SK-MEL-5 (cell line): ENCODE results near the gene ALDH4A1. TPM values are rescaled to one million over a fixed set of nuclear protein-coding genes. Genes with fewer than 3 reads are reported as not detected.

ENCODE experiments used
- DNase-seq: peaks from one replicate; pipeline ENCODE4 v3.0.0-alpha.2; 2016; ENCODE audit warnings: low read depth, low spot score
- in situ Hi-C: cut with HindIII; loops from 2 replicates; pipeline ENCODE4 v1.10.0; 2016; ENCODE audit warnings: low sequenced_read_pairs, high pct_unique_total_duplicates, low pct_unique_long_range_greater_than_20kb
- total RNA-seq: library from RNA; depleted of rRNA; stranded (reverse); fragments of >200 nt; shearing (Covaris generic); gene quantifications from 2 replicates; pipeline ENCODE4 v1.2.3, GENCODE V29; 2014

The ALDH4A1 gene
- total RNA-seq, 1 experiment from 2014 or later, result 8.7 TPM

DNA sequence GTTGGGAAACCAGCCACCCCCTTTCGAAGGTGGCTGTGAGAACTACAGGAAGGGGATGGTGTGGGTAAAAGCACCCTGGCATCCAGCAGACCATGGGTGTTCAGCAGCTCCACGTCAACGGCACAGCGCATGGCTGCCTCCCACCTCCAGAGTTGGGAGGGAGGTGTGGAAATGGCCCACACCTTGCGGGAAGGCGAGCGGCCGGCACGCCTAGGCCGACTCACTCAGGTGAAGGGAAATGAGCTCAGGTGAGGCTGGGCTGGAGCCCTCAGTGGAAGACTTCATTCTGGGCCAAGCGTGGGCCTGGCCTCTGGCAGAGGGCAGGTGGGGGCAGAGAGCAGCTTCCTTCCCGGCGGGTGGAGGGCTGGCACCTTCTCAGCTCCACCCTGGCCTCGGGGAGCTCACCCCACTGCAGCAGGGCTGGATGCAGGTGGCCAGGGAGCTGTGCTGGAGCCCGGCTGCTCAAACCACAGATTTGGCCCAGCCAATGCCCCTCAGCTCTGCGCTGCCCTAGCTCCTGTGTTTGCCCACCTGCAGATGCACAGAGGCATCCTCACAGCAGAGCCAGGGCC, 24.8 kb upstream of the ALDH4A1 start:
- no peak for DNase-seq

DNA sequence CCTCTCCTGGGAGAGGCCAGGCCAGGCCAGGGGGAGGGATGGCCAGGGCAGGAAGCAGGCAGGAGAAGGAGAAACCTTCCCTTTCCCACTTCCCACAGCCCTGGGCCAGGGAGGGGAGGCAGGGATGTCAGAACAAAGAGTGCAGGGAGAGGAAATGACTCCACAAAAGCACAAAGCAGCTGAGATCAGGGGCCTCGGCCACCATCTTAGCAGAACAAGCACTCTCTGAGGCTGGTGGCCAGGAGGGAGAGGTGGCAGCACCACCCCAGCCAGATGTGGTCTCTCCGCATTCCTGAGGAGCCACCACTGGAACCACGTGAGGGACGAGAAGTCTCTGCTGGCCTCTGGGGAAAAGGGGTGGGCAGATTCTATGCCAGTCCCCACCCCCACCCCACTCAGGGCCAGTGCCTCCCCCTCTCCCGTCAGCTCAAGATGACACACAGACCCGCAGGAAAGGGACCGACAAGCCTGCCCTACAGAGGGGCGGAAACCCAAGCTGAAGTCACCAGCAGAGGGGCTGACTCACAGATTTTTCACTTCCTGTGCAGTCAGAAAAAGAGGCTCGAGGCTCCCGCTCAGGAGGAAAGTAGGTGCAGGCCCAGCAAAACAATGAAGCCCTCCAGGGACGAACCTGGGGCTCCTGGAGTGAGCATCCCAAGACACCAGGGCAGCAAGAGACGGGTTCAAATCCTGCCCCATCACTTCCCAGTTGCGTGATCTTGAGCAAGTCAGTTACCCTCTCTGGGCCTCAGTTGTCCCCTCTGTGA, 24.1 kb upstream of the ALDH4A1 start:
- peak; percentile 66 for DNase-seq
- in situ Hi-C loops, result no loop called here

More for the DNA sequence above, 24.8 kb upstream of the ALDH4A1 start:
- in situ Hi-C loops, result no loop called here

DNA sequence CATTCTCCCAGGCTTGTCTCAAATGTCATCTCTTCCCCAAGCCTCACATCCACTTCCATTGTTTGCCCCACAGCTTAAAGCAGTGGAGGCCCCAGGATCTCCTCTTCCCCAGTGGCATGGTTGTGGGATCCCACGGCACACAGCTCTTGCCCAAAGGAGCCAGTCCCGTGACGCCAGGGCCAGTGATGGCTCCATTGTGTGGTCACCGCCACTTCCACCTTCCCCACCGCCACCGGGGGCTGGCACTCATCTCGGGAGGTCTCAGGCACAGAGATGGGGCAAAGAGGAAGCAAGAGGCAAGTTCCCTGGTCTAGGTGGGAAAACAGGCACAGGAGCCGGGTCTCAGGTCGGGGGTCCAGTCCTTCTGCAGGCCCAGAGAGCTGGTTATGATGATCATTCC, 22.9 kb upstream of the ALDH4A1 start:
- DNase-seq, result no peak
- in situ Hi-C loops, result no loop called here

DNA sequence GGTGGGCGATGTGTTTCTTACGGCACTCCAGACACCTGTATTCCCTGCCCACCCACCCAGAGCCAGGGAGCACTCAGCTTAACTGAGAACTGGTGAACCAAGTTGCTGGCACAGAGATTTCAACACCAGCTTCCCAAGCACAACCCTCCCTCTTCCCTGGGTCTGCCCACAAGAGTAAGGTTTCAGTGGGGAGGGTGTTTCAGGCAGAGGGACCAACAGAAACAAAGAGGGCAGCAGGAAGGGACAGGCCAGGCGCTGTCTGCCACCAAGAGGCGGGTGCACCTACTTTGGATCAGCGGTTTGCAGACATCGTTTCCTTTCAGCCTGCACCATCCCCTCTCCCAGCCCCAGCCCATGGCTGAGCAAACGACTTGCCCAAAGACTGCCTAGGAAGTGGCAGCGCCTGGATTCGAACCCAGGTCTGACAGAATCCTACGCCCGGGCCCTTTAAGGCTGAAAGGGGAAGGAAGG, 21.9 kb upstream of the ALDH4A1 start:
- DNase-seq, result no peak
- in situ Hi-C loops, result no loop called here

DNA sequence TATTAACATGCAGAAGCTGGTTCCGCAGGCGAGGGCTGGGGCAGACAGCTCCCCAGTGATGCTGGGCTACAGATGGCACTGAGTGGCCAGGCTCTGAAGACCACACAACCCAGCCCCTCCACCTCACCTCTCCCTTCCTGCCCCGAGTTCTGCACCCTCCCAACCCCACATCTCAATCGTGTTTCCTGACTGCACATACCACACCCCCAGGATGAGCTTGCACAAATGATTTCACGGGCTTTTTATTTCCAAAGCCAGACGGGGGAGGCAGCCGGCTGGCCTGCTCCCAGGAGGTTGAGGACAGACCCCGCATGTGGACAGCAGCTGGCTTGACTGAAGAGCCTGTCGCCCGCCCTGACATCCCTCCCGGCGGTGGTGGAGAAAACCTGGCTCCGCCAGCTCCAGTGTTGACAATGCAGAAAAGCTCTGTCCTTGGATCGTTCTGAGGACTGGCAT, 21.4 kb upstream of the ALDH4A1 start:
- in situ Hi-C loops, result no loop called here
- no peak for DNase-seq

DNA sequence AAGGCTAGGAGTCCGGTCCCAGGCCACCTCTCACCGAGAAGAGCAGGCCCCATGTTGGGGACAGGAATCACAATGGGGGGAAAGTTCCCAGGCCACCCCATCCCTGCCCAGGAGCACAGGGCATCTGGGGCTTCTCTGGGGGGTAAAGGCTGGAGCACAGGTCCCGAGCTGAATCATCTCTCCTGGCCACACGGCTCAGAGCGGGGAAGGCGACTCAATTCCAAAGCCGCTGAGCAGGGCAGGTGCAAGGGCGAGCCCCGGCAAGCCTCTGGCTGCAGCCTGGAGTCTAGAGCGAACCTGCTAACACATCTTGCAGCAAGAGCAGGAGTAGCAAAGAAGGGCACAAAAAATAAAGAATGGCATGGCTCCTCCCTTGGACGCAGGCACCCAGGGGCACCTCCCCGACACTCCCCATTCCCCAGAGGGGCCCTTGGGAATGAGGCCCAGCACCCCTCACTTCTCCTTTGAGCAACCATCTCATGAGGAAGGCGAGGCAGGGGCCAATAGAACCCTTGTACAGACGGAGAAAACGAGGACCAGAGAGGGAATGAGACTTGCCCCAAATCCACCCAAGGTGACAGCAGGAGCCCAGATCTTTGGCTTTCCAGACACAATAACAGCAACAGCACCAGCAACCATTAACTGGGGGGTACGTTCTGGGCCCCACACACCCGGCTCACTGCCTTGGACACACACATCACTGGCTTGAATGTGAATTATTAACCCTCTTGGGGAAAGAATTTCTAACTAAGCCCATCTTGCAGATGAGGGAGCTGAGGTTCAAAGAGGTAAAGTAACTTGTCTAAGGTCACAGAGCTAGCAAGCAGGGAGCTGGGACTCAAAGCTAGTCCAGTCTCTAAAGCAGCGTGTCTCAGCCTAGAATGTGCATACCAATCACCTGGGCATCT, 20.7 kb upstream of the ALDH4A1 start:
- in situ Hi-C loops, result no loop called here
- DNase-seq, result no peak

DNA sequence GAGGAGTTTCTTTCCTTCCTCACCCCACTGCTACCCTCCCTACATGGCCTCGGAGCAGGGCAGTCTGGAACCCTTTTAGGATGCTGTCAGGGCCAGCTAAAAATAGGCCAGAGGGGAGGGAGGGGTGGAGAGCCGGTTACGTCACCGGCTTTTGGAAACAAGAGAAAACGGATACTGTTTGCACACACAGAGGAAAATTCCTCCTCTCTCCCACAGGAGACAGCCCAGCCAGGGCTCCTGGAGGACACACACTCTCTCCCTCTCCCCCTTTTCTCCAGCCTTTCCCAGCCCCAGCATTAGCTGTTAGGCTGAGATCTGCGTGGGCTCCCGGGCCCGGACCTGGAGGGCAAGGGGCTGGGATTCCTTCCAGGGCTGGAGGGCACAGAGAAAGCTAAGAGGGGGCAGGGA, 20.0 kb upstream of the ALDH4A1 start:
- peak; percentile 25 for DNase-seq
- in situ Hi-C loops, result no loop called here

DNA sequence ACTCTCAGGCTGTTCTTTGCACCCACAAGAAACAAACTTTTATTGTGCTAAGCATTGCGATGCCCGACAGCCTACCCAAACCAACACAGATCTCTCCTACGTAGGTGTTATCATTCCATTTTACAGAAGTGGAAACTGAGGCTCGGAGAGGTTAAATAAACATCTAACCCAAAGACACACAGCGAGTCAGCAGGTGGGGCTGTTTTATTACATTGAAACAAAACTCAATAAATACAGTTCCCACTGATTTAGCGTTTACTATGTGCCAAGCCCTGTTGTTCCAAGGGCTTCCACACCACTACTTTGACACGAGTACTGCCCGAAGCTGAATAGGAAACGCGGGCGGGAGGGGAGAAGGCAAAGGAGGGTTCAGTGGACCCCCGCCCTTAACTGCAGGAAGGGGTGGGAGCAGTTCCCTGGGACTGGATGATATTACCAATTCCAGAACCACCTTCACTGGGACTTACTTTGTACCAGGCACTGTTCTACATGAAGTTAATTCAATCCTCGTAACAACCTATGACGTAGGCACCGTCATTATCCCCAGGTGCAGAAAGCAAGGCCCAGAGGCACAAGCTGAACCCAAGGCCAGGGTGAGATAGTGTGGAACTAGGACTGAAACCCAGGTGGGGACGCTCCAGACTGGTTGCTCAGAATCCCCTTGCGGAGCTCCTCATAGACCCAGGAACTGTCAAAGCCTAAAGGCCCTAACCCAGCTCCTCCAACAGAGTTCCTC, 19.3 kb upstream of the ALDH4A1 start:
- no peak for DNase-seq
- in situ Hi-C loops, result no loop called here

DNA sequence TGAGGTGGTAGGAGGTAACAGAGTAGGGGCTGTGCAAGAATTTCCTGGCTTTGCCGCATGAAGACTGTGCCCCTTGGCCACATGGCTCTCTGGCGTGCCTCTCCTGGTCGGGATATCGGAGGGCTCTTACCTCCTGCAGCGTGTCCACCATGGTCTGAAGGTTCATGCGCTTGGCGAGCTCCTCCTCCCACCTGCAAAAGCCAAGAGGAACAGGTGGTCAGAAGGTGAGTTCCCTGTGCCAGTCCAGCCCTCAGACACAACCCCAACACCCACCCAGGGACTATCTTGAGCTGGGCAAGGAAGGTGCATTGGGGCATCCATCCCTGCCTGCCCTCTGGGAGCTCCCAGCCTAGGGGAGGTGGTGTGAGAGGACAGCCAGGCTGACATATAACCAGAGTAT, 18.6 kb upstream of the ALDH4A1 start:
- in situ Hi-C loops, result no loop called here
- no peak for DNase-seq

DNA sequence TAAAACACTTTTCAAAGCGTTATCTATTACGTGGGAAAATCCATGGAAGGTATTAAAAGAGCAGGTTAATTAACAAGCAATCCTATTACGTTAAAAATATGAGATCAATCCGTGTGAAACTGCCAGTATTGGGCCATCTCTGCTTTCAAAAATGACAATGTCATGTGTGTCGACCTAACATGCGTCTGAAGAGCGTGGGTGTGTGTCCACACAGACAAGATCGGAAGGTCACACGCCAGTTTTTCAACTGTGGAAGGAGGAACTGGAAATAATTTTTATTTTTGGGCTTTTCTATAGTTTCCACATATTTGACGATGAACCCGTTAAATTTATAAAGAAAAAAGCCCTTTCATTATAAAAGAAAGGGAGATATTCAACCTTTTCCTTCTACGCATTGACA, 17.6 kb upstream of the ALDH4A1 start:
- no peak for DNase-seq
- in situ Hi-C loops, result no loop called here

DNA sequence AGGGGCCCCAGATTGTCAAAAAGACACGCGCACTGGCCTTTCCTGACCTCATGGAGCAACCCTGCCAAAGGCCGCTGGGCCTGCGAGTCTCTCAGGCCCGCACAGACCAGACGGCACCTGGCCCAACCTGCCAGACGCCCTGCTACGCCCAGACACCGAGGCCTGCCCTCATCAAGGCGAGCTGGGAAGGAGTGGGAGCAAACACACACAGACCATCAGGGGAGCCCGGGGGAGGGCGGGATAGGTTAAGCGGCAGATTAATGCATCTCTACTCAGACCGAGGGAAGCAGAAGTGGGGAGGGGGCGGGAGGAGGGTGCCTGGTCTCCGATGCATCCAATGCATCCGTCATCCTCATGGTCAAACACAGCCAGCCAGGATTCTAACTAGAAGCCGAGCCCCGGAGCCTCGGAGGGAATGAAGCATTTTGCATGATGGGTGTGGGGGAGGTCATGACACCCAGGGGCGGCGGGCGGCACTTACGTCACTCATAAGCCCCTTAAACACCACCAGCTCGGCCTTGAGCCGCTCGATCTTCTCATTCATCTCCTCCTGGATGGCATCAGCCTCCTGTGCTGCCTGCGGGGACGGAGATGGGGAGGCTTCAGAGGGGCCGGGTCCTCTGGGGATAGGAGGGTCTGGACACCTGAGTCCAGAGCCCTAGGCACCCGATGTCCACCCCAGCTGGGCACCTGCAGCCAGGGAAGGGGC, 17.0 kb upstream of the ALDH4A1 start:
- no peak for DNase-seq
- in situ Hi-C loops, result no loop called here

DNA sequence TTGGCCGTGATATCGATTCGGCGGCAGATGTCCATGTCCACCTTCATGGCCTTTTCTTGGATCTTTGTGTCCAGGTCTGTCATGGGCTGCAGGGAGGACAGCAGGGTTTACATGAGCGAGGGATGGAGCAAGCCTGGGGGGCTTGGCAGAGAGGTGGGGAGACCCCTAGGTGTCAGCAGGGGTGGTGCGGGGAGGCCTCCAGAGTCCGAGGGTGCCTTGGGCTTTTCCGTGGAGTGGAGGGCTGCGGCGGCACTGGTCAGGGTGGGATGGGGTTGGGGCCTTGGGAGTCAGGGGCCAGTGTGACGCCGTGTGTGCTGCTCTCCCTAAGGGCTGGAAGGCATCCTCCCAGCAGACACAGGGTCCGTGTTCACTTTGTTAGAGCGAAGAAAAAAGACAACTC, 16.1 kb upstream of the ALDH4A1 start:
- DNase-seq, result no peak
- in situ Hi-C loops, result no loop called here

DNA sequence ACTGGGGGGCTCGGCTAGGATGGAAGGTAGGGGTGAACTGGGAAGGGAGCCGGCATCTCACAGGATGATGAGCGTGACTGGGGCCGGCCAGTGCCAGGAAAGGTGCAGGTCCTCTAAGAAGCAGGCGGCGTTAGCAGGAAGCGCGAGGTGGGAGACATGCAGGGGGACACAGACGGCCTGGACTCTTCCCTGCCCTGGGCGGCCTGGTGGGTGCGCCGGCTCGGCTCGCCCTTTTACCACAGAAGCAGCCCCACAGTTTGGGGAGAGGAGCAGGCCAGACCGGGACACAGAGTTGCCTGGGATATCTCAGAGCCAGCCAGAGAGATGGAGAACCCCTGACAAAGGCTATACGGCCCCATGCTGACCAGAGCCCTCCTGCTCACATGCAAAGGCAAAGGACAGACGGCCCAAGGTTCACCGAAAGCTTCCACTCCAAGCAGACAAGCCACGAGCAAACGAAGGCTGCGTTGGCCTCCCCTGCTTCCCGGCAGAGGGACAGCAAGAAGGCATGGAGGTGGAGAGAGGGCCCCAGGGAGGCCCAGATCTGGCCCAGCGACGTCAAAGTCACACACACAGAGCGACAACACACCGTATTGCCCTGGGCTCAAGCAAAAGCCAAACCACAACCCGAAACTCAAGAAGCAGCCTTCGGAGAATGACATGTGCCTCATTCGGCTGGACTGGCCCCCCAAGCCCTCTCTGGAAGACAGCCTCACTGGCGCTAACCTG, 14.9 kb upstream of the ALDH4A1 start:
- no peak for DNase-seq
- in situ Hi-C loops, result no loop called here

DNA sequence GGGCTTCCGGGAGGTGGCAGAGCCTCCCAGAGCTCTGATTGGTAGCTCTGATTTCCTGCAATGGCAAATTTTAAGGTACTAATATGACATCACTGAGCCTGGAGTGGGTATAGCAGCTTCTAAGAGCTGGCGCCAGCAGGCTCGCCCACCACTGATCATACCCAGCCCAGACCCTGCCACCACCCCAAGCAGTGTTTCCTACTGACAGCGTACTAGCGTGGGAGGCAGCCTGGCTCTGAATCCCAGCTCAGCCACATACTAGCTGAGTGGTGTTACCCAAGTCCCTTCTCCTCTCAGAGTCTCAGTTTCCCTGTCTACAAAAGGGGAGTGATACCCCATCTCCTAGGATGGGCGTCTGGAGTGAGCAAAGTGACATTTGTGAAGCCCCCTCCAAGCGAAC, 13.0 kb upstream of the ALDH4A1 start:
- in situ Hi-C loops, result no loop called here

DNA sequence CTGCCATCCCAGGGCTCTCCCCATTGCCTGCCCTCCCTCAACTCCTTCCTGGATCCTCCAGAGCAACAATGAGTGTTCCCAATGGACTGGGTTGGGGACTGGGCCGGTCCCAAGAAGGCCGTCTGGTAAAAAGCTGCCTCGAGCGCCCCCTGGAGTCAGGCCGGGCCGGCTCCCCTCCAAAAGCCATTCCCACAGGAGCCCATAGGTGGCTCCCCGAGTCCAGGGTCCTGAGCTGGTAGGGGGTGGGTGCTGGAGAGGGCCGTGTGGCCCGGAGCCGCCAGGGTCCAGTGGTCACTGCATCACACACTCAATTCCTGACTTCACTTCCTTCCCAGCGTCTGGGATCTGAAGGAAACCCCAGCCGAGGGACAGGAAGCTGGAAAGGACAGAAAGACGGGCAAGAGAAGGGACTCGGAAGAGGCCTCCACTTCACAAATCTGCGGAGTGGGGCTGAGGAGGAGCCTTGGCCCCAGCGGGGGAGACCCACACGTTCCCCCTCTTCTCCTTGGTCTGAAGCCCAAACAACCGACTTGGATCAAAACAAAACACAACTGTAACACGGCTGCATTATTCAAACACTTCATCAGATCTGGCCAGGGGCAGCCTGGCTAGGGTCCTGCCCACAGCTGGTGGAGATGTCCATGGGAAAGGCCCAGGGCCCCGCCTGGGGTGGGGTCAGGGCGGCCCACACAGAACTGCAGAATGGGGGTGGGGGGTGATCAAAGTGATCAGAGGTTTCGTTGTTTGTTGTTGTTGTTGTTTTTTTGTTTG, 10.9 kb upstream of the ALDH4A1 start:
- in situ Hi-C loops, result no loop called here
- peak; percentile 79 for DNase-seq

More for the DNA sequence above, 13.0 kb upstream of the ALDH4A1 start:
- DNase-seq, result no peak

DNA sequence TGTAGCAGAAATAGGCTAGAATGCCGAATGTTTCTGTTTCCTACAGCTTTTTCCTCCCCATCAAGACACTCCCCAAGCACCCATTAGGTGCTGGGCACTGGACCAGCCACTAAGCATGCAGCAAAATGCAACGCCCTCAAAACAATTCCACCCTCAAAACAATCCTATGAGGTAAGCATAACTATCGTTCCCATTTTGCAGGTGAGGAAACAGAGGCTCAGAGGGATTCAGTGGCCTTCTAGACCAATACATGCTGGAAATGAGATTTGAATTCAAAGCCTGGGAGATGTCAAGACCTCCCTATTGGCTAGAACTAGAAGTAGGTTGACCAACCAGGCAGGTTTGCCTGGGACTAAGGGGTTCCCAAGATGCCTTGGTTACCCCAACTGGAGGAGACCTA, 10.2 kb upstream of the ALDH4A1 start:
- in situ Hi-C loops, result no loop called here
- no peak for DNase-seq
